ENCODE measurements around the gene IL17D. TPM values are rescaled to one million over a fixed set of nuclear protein-coding genes. Genes with fewer than 3 reads are reported as not detected.

The IL17D gene
- total and polyA plus RNA-seq, 10 of the 15 experiments (the other 5 are each of a cell fraction or from before 2014, with no cell fraction given), result 0.03 to 1.6 (median 0.33) TPM

DNA sequence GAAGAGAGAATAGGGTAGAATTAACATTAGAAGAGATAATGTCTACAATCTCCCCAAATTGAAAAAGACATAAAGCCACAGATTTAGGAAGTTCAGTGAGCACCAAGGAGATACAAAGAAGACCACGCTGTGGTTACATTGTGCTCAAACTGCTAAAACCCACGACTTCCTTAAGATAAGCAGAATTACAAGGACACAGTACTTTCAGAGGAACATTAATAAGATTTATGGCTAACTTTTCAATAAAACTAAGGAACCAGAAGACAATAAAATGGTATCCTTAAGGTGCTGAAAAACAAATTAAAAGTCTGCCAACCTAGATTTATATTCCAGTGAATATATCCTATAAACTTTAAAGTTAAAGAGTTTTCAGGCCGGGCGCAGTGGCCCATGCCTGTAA is 7.4 kb upstream of the IL17D start (continued):
- TF ChIP-seq, protein P1, sequence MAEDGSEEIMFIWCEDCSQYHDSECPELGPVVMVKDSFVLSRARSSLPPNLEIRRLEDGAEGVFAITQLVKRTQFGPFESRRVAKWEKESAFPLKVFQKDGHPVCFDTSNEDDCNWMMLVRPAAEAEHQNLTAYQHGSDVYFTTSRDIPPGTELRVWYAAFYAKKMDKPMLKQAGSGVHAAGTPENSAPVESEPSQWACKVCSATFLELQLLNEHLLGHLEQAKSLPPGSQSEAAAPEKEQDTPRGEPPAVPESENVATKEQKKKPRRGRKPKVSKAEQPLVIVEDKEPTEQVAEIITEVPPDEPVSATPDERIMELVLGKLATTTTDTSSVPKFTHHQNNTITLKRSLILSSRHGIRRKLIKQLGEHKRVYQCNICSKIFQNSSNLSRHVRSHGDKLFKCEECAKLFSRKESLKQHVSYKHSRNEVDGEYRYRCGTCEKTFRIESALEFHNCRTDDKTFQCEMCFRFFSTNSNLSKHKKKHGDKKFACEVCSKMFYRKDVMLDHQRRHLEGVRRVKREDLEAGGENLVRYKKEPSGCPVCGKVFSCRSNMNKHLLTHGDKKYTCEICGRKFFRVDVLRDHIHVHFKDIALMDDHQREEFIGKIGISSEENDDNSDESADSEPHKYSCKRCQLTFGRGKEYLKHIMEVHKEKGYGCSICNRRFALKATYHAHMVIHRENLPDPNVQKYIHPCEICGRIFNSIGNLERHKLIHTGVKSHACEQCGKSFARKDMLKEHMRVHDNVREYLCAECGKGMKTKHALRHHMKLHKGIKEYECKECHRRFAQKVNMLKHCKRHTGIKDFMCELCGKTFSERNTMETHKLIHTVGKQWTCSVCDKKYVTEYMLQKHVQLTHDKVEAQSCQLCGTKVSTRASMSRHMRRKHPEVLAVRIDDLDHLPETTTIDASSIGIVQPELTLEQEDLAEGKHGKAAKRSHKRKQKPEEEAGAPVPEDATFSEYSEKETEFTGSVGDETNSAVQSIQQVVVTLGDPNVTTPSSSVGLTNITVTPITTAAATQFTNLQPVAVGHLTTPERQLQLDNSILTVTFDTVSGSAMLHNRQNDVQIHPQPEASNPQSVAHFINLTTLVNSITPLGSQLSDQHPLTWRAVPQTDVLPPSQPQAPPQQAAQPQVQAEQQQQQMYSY (CRISPR knock-in tag; IDR thresholded peaks at IDR 0.05), result no peak

DNA sequence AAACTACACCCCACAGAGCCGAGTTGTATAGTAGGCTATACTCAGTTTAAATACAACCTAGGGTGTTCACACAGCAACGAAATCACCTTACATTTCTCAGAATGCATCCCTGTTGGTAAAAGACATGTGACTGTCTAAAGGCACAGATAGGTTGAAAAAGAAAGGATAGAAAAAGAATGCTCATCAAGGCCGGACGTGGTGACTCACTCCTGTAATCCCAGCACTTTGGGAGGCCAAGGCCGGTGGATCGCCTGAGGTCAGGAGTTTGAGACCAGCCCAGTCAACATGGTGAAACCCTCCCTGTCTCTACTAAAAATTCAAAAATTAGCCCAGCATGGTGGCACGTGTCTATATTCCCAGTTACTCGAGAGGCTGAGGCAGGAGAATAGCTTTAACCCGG is 3.8 kb upstream of the IL17D start:
- FAIRE-seq (no peak), DNase-seq (ENCODE audit: low read depth, low spot score) (no peak), ATAC-seq (no peak)
- CTCF ChIA-PET, result interaction anchor here (0.6 kb wide), 1 partner anchor 538 kb away, joined by 3 read pairs; no protein-coding TSS in a partner anchor
- intact Hi-C loops (cut with micrococcal nuclease; ENCODE audit: unreplicated experiment) (loop anchor here (5.0 kb wide), 1 partner anchor 202 kb away; no protein-coding TSS in a partner anchor), in situ Hi-C loops (cut with MboI) (no loop called here)
- H4K20me1 ChIP-seq (ENCODE audit: control insufficient read depth, insufficient read depth), result no peaks in the 10 kb centered on the region
- BruUV-seq (replicated peaks), result no TSS peak
- no peak overlapping the region for H3K4me3 ChIP-seq
- H3K4me2 ChIP-seq (ENCODE audit: control insufficient read depth, insufficient read depth), result no peak overlapping the region
- H2AFZ ChIP-seq (ENCODE audit: control insufficient read depth, low read depth, low read length), result no peak overlapping the region
- H3K27ac ChIP-seq (ENCODE audit: control insufficient read depth, insufficient read depth), result no peak overlapping the region
- 69% methylated on average over 9 of the region's 9 CpGs for WGBS (ENCODE audit: insufficient coverage, insufficient replicate concordance, low lambda C conversion rate, missing lambda C conversion rate)
- no peaks in the 10 kb centered on the region for H3K36me3 ChIP-seq (ENCODE audit: control insufficient read depth in 2 of 2, insufficient read depth in 2 of 2, low read length in 1 of 2)
- POLR2A ChIA-PET, result no interaction called here
- no peak overlapping the region for H3K9ac ChIP-seq (ENCODE audit: control insufficient read depth, insufficient read depth, low read length)
- no peaks in the 10 kb centered on the region for H3K27me3 ChIP-seq (replicated peaks in 1 of 2; ENCODE audit: control insufficient read depth in 2 of 2, insufficient read depth in 2 of 2, low read length in 1 of 2)
- TF ChIP-seq, protein P2, sequence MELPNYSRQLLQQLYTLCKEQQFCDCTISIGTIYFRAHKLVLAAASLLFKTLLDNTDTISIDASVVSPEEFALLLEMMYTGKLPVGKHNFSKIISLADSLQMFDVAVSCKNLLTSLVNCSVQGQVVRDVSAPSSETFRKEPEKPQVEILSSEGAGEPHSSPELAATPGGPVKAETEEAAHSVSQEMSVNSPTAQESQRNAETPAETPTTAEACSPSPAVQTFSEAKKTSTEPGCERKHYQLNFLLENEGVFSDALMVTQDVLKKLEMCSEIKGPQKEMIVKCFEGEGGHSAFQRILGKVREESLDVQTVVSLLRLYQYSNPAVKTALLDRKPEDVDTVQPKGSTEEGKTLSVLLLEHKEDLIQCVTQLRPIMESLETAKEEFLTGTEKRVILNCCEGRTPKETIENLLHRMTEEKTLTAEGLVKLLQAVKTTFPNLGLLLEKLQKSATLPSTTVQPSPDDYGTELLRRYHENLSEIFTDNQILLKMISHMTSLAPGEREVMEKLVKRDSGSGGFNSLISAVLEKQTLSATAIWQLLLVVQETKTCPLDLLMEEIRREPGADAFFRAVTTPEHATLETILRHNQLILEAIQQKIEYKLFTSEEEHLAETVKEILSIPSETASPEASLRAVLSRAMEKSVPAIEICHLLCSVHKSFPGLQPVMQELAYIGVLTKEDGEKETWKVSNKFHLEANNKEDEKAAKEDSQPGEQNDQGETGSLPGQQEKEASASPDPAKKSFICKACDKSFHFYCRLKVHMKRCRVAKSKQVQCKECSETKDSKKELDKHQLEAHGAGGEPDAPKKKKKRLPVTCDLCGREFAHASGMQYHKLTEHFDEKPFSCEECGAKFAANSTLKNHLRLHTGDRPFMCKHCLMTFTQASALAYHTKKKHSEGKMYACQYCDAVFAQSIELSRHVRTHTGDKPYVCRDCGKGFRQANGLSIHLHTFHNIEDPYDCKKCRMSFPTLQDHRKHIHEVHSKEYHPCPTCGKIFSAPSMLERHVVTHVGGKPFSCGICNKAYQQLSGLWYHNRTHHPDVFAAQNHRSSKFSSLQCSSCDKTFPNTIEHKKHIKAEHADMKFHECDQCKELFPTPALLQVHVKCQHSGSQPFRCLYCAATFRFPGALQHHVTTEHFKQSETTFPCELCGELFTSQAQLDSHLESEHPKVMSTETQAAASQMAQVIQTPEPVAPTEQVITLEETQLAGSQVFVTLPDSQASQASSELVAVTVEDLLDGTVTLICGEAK (IDR thresholded peaks at IDR 0.05; ENCODE audit: borderline replicate concordance), result no peak
- H3K9me3 ChIP-seq (replicated peaks; ENCODE audit: control insufficient read depth, insufficient read depth, low read length), result no peaks in the 10 kb centered on the region
- RAD21 ChIA-PET (ENCODE audit: unreplicated experiment), result no interaction called here
- no peaks in the 10 kb centered on the region for H3K79me2 ChIP-seq (ENCODE audit: control insufficient read depth, insufficient read depth, low read length)
- peaks cover 6% of the 10 kb centered on the region for H3K4me1 ChIP-seq (ENCODE audit: control insufficient read depth, insufficient read depth, low read length)
- SMC1A ChIA-PET (ENCODE audit: uncharacterized antibody, unreplicated experiment), result no interaction called here
